Inferior parietal cortex (tissue), 1 donor: ENCODE data around the gene POU2AF1.

Experiments
- DNase-seq: peaks from one replicate; pipeline ENCODE4 v3.0.0-alpha.2; 2016; ENCODE audit errors: extremely low spot score

The POU2AF1 gene

DNA sequence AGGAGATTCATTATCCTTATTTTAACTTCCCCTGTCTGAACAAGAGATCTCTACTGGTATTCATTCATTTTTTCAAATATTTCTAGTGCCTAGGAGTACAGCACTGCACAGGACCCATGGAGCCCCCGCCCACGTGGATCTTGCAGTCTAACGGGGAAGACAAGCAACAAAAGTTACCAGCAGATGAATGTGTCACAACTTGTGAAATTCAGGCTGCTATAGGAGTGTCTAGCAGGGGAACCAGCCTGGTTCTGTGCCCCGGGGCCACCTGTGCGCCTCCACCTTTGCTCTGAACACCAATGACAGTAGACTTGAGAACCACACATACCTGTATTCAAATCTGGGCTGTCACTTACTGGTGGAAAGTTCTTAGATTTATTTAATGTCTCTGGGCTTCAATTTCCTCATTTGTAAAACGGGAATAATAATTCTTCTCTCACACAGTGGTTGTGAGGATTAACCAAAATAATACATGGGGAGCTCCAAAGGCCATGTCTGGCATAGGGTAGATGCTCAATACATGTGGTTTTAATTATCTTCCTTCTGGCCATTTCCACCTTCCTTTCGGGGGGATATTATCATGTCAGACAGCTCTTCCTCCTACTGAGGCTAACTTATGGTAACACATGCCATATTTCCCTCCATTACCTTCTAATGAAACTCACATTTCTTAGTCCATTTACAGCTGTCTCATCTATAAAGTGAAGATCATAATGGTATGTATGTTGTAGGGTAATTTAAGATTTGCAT lies 17.8 kb downstream of the POU2AF1 start:
- DNase-seq, result no peak

DNA sequence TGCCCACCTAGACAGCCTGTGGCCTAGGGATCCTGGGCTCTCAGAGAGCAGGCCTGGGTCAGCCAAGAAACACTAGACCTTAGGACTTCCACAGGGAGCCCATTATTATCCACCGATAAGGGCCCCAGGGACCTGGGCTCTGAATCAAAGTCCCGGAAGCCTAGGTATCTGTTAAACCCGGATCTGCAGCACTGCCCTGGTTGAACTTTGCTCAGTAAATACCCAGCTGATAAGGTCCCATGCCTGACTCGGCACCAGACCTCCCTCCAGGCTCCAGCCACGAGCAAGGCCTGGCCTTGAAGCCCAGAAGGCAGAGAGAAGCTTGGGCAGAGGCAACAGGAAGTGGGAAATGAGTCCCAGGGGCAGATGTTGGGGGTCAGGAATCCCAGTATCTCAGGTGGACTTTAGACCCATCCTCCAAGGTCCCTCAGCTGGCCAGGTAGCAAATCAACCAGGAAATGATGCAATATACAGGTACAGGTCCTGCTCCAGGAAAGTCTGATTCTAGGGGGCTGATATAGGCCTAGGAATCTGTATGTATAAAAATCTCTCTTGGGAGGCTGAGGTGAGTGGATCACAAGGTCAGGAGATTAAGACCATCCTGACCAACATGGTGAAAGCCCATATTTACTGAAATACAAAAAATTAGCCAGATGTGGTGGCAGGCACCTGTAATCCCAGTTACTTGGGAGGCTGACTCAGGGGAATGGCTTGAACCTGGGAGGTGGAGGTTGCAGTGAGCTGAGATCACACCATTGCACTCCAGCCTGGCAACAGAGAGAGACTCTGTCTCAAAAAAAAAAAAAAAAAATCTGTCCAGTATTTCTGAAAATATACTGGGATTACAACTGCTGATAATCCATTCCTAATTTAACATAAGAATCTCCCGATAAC lies 18.7 kb downstream of the POU2AF1 start:
- DNase-seq, result no peak

DNA sequence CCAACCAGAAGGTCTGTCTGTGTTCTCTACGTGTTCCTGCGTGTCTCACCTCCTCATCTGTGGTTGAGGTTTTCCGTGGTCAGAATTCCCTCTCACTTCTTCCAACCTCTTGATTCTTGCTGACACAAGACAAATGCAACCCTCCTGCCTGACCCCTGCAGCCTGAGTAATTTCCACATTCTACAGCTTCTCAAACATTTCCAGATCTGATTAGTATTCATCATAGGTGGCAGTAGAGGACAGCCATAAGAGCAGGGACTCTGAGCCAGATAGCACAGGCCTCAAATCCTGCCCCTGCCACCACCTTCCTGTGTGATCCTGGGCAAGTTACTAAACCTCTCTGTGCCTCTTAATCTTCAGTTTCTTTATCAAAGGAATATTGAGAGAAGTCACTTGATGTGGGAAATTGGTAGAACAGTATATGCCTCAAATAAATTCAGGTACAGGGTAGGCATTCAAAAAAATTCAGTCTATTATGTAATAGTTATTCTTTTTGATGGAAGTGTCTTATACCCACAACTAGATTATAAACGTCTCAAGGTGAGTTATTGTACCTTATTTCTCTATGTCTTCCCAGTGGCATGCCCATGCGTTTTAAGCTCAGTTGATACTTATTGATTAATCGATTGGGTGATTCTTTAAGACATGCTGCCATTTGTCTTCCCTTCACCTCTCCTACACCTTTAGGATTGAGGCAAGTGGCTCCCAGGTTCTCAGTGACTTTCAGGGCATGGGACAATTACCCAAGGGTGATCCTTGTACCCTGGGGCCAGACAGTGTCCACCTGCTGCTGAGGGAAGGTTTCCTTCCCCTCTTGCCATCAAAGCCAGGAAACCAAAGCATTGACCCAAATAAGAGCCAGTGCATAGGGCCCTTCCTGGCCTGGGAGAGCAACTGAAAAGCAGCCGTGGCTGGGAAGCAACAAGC lies 19.6 kb downstream of the POU2AF1 start:
- DNase-seq, result no peak

DNA sequence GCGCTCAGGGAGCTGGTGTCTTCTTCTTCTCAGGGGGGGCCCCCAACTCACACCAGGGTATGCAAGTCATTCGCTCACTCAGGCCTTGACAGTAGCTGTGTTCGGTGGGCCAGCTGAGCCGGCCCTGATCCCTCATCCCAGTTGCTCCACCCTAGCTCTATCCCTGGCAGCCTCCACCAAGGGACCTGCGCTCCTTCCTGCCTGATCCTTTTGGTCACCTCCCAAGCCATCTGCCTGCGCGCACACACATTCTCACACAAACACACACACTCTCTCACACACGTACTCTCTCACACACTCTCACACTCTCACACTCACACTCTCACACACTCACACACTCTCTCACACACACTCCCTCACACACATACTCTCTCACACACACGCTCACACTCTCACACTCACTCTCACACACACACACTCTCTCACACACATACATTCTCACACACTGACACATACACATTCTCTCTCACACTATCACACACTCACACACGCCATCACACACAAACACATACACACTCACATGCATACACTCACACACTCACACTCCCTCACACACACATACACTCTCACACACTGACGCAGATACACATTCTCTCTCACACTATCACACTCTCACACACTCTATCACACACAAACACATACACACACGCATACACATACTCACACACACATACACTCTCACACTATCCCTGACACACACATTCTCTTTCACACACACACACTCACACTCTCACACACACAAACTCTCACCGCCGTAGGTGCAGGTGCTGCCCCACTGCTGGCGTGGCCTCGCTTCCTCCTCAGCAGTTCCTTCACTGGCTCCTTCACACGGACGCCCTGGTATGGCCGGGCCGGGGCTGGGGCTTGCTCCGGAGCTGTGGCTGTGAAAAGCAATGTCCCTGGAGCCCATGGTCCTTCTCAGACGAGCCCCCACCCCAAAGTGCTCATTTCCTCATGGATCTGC lies 20.8 kb downstream of the POU2AF1 start:
- no peak for DNase-seq

DNA sequence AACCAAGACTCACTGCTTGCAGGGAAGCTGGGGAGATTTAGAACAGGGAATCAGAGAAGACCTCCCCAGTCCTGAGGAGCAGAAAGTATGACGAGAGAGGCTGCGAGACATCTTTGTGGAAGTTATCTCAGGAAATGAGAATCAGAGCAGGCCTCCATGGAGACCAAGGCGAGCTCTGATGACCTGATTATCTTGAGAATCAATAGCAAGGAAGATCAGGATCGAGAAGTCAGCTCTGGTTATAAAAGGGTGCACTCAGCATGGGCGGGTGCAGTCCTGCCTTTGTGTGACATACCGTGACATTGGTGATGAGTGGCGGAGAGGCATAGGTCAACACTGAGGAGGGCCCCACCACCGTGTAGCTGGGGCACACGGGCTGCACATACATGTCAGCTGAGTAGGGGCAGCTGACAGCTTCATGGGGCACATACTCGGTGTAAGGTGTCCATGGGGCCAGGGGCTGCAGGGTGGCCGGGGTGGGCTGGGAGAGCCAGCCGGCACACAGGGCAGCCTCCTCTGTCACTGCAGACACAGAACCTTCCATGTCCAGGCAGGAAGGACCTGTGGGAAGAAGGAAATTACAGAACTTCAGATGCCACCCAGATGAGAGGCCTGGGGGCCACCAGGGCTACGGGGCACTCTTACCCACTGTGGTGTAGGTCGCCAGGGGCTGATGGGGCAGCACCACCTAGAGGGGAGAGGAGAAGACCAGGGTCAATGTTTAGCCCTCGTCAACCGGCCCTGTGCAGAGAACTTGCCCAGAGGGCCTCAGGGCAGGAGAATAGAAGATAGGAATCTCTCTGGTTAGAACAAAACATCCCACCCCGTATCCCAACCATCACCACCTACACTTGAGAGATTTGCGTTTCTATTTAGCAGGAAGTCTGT lies 21.7 kb downstream of the POU2AF1 start:
- no peak for DNase-seq

DNA sequence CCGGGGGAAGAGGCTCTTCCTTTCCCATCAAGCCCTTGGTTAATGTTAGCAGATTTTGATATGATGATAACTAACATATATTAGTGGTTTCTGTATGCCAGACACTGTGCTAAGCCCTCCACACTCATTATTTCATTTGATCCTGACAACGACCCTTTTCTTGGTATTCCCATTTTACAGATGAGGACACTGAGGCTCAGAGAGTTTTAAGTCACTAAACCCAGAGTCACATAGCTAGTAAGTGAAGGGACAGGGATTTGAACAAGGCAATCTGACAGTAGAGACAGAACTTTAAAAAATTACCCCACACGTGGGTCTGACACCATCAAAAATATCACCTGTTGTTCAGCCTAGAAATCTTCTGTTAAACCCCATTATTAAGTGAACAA lies 22.4 kb downstream of the POU2AF1 start:
- DNase-seq, result no peak

DNA sequence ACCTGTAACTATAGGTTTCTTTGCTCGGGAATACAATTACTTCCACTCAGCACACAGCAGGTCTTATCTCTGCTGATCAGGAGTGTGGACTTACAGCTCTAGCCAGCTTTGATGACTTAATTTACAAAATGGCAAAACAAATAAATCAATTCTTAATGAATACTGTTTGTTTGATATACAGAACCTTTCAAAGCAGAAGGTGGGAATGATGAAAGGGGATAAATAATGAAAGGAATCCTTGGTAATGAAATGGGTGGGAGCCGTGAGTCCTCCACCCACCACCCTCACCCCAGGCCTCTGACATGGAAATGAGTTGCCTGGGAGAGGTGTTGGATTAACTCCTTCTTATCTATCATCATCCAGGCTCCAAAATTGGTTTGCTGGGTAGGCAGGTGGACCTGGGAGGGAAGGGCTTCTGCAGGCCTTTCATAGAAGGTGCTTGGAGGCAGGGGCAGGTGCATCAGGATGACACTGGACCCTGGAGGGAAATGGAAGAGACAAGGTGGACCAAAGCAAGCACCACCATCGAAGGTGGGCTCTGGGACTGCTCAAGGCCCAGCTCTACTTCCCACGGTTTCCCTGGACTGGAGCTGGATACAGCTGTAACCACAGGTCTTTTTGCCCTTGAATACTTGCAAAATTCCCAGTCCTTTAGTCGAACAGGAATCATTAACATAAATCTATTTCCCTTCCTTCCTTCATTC lies 23.0 kb downstream of the POU2AF1 start:
- DNase-seq, result no peak

DNA sequence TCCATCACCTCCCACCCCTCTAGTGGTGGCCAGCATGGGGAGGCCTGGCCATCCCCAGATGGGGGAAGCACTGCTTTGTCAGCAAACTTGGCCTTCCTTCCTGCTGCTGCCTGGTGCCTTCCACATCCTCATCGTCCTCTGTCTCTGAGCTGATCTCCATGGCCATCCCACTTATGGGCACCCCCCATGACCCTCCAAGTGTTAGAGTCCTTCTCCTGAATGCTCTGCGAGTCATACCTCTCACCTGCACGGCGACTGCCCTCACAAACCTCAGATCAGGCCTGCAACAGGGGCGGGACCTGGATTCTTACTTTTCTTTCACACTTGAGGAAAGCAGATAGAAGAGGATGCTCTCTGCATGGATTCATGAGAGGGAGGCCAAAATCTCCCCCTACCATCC lies 24.0 kb downstream of the POU2AF1 start:
- DNase-seq, result no peak

DNA sequence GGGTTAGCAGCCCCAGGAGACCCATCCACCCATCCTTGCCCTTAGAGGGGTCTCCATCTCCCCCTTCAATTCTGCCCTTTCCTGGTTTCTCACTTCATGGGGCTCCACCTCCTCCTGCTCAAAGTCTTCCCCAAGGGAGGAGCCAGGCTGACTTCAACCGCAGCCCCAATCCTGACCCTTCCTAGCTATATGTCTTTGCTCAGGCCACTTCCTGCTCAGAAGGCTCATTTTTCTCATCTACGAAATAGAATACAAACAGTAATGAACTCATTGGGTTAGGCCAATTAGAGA lies 24.5 kb downstream of the POU2AF1 start:
- DNase-seq, result no peak

DNA sequence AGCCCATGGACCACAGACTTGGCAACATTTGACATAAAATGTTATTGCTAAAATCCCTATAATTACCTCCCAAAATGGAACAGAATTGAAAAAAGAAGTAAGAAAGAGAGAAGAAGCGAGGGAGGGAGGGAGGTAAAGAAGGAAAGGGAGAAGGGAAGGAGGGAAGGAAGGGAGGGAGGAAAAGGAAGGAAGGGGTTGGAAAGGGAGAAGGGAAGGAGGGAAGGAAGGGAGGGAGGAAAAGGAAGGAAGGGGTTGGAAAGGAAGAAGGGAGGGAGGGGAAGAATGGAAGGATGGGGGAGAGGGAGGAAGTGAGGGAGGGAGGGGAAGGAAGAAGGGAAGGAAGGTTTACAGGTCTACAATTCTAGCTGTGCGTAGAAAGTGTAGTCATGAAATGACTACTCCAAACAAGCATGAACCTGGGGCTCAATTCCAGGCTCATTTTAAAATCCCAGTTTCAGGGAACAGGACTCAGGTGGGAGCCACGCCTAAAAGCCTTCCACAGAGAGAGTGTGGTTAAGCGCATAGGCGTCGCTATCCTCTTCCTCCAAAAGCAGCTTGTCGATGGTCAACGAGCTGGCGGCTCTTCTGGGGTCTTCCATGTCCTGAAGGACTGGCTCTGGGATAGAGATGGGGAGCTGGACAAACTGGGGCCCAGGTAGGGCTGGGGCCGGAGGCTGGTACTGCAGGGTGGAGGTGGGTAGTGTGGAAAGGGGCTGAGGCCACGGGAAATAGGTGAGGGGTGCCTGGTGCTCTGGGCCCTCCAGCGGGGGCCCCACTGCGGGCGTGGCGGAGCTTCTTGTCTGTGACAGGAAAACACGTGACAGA lies 25.1 kb downstream of the POU2AF1 start:
- no peak for DNase-seq

DNA sequence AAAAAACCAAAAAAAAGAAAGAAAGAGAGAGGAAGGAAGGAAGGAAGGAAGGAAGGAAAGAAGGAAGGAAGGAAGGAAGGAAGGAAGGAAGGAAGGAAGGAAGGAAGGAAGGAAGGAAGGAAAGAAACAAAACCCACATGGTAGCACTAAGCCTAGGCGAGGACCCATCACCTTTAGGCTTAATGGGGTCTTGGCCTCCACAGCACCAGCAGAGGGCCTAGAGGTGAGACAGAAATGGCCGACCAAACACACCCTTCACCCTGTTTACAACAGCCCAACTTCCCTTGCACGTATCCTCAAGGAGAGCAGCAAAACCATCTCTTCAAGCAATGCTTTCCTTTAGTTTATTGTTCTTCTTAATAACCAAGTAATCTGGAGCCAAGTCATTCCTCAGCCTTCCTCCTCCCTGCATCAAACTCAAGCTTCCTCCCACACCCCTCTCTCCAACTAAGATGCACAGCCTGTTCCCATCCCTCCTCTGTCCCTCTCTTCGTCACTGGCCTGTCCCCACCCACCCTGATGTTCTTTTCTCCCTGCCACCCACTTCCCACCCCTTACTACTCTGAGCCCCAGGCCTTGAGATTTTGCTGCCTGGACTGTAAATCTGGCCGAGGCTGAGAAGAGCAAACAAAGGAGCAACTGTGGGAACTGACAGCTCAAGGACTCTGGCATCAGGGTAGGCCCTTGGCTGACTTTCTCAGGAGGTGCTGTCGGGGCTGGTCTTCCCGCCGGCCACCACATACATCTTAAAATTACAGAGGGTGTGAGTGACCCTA lies 26.0 kb downstream of the POU2AF1 start:
- DNase-seq, result no peak

DNA sequence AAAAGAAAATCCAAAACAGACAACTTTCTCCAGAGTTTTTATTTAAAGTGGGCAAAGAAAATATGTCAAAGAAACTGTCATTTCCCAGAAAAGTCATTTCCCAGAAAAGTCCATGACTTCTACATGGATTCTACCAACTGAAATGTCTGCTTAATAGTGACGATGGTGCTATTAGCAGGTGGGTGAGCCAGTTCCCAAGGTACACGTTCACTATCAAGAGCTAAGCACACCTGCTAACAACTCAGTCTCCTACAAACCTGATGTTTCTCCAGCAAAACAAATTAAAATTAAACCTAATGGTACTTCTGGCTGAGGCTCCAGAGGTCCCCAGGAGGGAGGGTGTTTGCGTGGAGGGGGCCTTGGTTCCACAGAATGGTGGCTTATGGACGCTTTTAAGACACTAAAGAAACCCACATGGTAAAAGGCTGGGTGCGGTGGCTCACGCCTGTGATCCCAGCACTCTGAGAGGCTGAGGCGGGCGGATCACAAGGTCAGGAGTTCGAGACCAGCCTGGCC lies 26.8 kb downstream of the POU2AF1 start:
- no peak for DNase-seq

DNA sequence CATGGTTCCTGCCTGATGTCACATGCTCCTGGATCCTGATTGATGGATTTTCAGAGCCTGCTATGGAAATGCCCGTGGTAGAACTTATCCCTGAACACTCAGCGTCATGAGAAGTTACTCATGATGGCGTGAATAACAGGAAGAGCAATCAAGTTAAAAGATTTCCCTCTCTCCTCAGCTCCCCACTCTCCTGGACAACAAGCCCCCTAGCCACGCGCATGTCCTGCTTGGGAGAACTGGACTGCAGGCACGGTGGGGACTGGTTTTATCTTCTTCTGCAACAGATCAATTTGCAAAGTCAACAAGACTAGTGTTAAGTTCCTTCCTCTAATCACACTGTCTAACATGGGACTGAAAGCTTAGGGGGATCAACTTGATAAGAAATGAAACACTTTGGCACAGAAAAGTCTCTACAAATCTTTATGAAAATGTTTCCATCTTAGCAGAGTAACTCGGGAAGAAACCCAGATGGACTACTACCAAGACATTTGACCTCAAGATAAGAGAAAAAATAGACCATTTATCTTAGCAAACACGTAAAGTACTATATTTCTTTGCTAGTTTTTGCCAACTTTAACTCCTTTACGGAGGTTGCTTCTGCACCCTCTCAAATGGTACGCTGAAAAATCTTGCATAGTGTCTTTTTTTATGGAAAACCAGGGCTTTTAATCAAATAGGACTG lies 27.6 kb downstream of the POU2AF1 start:
- no peak for DNase-seq

DNA sequence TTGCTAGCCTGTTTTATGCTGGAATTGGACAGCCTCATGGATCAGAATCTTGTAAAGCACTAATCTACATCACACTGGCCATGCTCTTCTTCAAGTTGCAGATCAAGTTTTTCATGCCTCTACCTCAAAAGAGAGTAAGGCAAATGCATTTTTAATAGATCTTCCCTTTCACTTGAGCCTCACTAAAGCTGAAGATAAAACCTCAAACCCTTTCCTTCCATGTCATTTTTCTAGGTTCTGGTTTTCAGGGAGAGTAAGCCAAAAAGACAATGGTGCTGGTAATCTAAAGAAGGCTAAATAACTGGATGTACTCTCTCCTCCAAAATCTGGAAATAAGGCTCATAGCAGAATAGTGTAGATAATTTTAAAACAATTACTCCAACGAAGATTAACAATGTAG lies 28.3 kb downstream of the POU2AF1 start:
- no peak for DNase-seq

DNA sequence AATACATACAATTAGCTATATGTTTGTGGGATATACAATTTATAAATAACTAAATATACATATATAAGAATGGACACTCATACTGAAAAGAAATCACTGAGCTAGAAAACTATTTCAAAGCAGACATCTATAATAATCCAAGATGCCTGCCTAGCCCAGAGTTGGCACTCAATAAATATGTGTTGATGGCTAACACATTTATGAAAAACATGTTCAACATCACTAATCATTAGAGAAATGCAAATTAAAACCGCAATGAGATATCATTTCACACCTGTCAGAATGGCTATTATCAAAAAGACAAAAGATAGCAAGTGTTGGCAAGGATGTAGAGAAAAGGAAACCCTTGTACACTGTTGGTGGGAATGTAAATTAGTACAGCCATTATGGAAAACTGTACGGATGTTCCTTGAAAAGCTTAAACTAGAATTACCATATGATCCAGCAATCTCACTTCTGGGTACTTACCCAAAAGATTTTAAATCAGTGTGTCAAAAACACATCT lies 29.8 kb downstream of the POU2AF1 start:
- DNase-seq, result no peak

DNA sequence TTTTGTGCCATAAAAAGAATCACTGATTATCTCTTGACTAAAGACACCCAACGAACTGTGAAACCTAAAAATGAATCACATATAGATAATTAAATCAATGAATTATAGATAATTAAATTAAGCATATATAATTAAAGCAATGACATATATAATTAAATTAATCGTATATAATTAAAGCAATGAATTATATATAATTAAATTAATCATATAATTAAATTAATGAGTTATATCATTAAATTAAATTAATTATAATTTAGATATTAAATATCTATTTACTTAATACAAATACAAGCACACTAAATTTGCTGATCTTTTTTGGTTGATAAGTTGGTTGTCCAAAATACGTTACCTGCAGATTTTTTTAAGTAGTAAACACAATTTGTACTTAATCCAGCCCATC lies 30.9 kb downstream of the POU2AF1 start:
- no peak for DNase-seq

DNA sequence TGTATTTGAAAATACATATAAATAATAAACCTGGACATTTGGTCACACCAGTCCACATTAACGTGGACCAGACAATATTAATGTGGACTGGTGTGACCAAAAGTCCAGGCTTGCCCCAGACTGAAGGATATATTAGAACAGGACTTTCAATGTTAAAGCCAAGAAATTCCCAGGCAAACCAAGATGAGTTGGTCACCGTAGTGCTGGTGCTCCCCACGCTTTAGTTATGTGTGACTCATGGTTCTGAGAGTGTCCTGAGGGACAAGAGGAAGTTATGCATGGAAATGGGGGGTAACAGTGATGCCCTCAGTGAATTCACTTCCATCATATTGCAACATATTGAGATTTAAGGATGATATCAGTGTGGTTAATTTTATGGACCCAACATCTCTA lies 31.4 kb downstream of the POU2AF1 start:
- DNase-seq, result no peak
